Trophoblast cell (in vitro differentiated cells and primary cell): ENCODE data around the gene TTC28.

ENCODE experiments used
- DNase-seq, 2 donors: peaks; one replicate each; pipeline ENCODE4 v3.0.0-alpha.2; 2016
- H2AFZ ChIP-seq: 2 replicates; pipeline ENCODE4 v1.6.1; 2013; ENCODE audit warnings: low read length, moderate library complexity, mild to moderate bottlenecking; ENCODE audit not compliant: insufficient read depth, poor library complexity
- H2AK5ac ChIP-seq: 2 replicates; pipeline ENCODE4 v1.6.1; 2013; ENCODE audit warnings: mild to moderate bottlenecking, low read length
- H2BK120ac ChIP-seq: 2 replicates; pipeline ENCODE4 v1.6.1; 2013; ENCODE audit warnings: low read length, mild to moderate bottlenecking, moderate library complexity; ENCODE audit not compliant: insufficient read depth, poor library complexity
- H2BK12ac ChIP-seq: 2 replicates; pipeline ENCODE4 v1.6.1; 2013; ENCODE audit warnings: mild to moderate bottlenecking, low read length, moderate library complexity
- H2BK5ac ChIP-seq: 2 replicates; pipeline ENCODE4 v1.6.1; 2013; ENCODE audit warnings: low read length, low read depth, moderate library complexity, mild to moderate bottlenecking; ENCODE audit not compliant: poor library complexity
- H3K14ac ChIP-seq: 2 replicates; pipeline ENCODE4 v1.6.1; 2013; ENCODE audit warnings: mild to moderate bottlenecking, low read length
- H3K18ac ChIP-seq: 2 replicates; pipeline ENCODE4 v1.6.1; 2013; ENCODE audit warnings: mild to moderate bottlenecking, low read length
- H3K23ac ChIP-seq: 2 replicates; pipeline ENCODE4 v1.6.1; 2013; ENCODE audit warnings: low read length
- H3K27ac ChIP-seq: 2 replicates; pipeline ENCODE4 v1.5.1; 2013; ENCODE audit warnings: low read depth, mild to moderate bottlenecking, inconsistent platforms, low read length, moderate library complexity
- H3K27me3 ChIP-seq: 2 replicates; pipeline ENCODE4 v1.6.1; 2013; ENCODE audit warnings: inconsistent platforms, mild to moderate bottlenecking, low read length, moderate library complexity; ENCODE audit not compliant: insufficient read depth
- H3K36me3 ChIP-seq, 2 experiments: 1 replicate in 1 of 2; 2 replicates in 1 of 2; pipeline ENCODE4 v1.6.1; 2013; ENCODE audit warnings: low read length in 2 of 2, mild to moderate bottlenecking in 2 of 2, moderate library complexity in 1 of 2; ENCODE audit not compliant: insufficient read depth in 2 of 2, control insufficient read depth in 1 of 2
- H3K4ac ChIP-seq: 2 replicates; pipeline ENCODE4 v1.6.1; 2013; ENCODE audit warnings: low read depth, mild to moderate bottlenecking, low read length, moderate library complexity
- H3K4me1 ChIP-seq, 2 experiments: 1 replicate in 1 of 2; 2 replicates in 1 of 2; pipeline ENCODE4 v1.6.1; 2013; ENCODE audit warnings: low read length in 2 of 2, mild to moderate bottlenecking in 2 of 2, moderate library complexity in 1 of 2; ENCODE audit not compliant: insufficient read depth in 2 of 2, control insufficient read depth in 1 of 2
- H3K4me2 ChIP-seq: 2 replicates; pipeline ENCODE4 v1.6.1; 2013; ENCODE audit warnings: inconsistent platforms, mild to moderate bottlenecking, low read length, moderate library complexity
- H3K4me3 ChIP-seq: 2 replicates; pipeline ENCODE4 v1.5.1; 2013; ENCODE audit warnings: mild to moderate bottlenecking, low read depth, low read length, inconsistent platforms
- H3K79me1 ChIP-seq: one replicate; pipeline ENCODE4 v1.6.1; 2013; ENCODE audit warnings: low read length
- H3K79me2 ChIP-seq: 2 replicates; pipeline ENCODE4 v1.6.1; 2013; ENCODE audit warnings: low read length, mild to moderate bottlenecking; ENCODE audit not compliant: control insufficient read depth, insufficient read depth, poor library complexity
- H3K9ac ChIP-seq: 2 replicates; pipeline ENCODE4 v1.6.1; 2013; ENCODE audit warnings: mild to moderate bottlenecking, low read length
- H3K9me3 ChIP-seq: 2 replicates; pipeline ENCODE4 v1.6.1; 2013; ENCODE audit warnings: low read depth, mild to moderate bottlenecking, control low read depth, inconsistent platforms, low read length; ENCODE audit not compliant: insufficient read depth
- H4K12ac ChIP-seq: 2 replicates; pipeline ENCODE4 v1.6.1; 2013; ENCODE audit warnings: low read depth, mild to moderate bottlenecking, low read length, moderate library complexity
- H4K8ac ChIP-seq: 2 replicates; pipeline ENCODE4 v1.6.1; 2013; ENCODE audit warnings: low read depth, mild to moderate bottlenecking, low read length, moderate library complexity
- H4K91ac ChIP-seq: one replicate; pipeline ENCODE4 v1.6.1; 2013; ENCODE audit warnings: low read depth, mild to moderate bottlenecking, low read length, moderate library complexity
- WGBS: extraction: QIAGEN DNeasy Blood & Tissue Kit; methylation state at CpG from one replicate; pipeline ENCODE4 v1.1.7; 2013; ENCODE audit warnings: missing lambda C conversion rate; ENCODE audit not compliant: insufficient read length, insufficient coverage; ENCODE audit errors: extremely low coverage; 5-methylcytosine and 5-hydroxymethylcytosine counted together

The TTC28 gene

DNA sequence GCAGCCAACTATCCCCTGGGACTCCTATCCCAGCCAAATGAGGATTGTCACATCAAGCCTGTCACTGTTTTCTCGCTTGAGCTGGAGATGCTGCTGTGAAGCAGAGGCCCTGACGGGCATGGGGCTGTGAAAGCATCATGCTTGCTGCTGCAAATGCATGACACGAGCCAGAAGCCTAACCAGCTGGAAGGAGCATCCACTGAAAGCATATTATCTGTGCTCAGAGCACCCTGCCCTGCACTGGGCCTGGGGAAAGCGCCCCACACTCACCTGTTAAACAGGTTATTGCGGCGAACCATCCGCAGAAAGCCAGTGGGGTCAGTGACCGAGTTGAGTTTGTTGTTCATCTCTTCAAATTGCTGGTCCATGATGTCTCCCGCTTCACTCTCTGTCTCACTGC lies 649.7 kb downstream of the TTC28 start:
- Histone ChIP-seq H2BK120ac (no peak overlapping the region), H3K27ac (no peak overlapping the region), H2BK12ac (no peak overlapping the region), H3K18ac (no peak overlapping the region), H3K79me1 (no peaks in the 10 kb centered on the region), H4K8ac (no peak overlapping the region), H3K4ac (no peak overlapping the region), H3K14ac (no peak overlapping the region), H2AK5ac (no peak overlapping the region), H3K36me3 (no peaks in the 10 kb centered on the region), H3K23ac (no peak overlapping the region), H3K4me1 (no peaks in the 10 kb centered on the region), H2AFZ (no peak overlapping the region), H2BK5ac (no peak overlapping the region), H4K91ac (no peak overlapping the region), H4K12ac (no peak overlapping the region), H3K27me3 (no peaks in the 10 kb centered on the region), H3K4me3 (no peak overlapping the region), H3K79me2 (no peaks in the 10 kb centered on the region), H3K9me3 (peaks cover 4% of the 10 kb centered on the region), H3K4me2 (no peak overlapping the region), H3K9ac (no peak overlapping the region)
- WGBS, result no CpG with 5 or more reads among the region's 9 CpGs
- DNase-seq, result no peak

DNA sequence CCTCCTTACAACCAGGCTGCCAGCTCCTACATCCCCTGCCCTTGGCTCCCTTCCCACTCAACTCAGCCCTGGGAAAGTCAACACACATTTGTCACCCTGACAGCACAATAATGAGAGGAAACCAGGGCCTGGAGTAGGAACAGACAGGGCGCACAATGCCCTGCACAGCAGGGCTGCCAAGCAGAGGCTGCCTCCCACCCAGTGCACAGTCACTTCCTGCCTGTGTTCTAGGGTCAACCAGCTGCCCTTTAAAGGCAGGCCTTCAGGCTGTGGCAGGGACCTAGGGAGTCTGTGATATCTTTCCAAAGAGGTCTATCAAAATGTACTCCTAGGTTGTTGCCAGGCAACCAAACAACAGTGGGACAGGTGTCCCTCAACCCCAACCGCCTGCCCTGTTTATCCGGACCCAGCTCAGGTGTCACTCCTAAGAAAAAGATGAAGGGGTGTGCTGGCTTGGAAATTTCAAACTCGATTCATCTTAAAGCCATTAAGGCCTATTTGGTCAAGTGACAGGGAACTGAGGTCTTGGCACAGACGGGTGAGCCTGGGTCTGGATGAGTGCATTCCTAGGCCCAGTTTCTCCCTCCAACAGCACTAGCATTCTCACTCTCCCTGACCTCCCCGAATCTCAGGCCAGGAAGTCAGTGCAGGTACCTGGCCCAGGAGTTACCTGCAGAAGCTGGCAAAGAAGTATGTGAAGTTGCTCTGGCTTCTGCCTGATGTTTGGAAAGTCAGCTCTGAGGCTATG lies 650.3 kb downstream of the TTC28 start:
- no peak overlapping the region for H3K4ac ChIP-seq
- H3K18ac ChIP-seq, result no peak overlapping the region
- no peak overlapping the region for H2BK5ac ChIP-seq
- H3K23ac ChIP-seq, result no peak overlapping the region
- no peaks in the 10 kb centered on the region for H3K4me1 ChIP-seq
- no peak overlapping the region for H3K9ac ChIP-seq
- no peak overlapping the region for H4K8ac ChIP-seq
- H2AK5ac ChIP-seq, result no peak overlapping the region
- H2BK12ac ChIP-seq, result no peak overlapping the region
- H4K91ac ChIP-seq, result no peak overlapping the region
- H3K4me2 ChIP-seq, result no peak overlapping the region
- no peak for DNase-seq
- H2AFZ ChIP-seq, result no peak overlapping the region
- H3K9me3 ChIP-seq, result peaks cover 4% of the 10 kb centered on the region
- no peak overlapping the region for H3K27ac ChIP-seq
- no peak overlapping the region for H2BK120ac ChIP-seq
- no CpG with 5 or more reads among the region's 6 CpGs for WGBS
- no peaks in the 10 kb centered on the region for H3K79me1 ChIP-seq
- no peak overlapping the region for H4K12ac ChIP-seq
- no peaks in the 10 kb centered on the region for H3K36me3 ChIP-seq
- no peaks in the 10 kb centered on the region for H3K79me2 ChIP-seq
- no peak overlapping the region for H3K14ac ChIP-seq
- no peak overlapping the region for H3K4me3 ChIP-seq
- H3K27me3 ChIP-seq, result no peaks in the 10 kb centered on the region

DNA sequence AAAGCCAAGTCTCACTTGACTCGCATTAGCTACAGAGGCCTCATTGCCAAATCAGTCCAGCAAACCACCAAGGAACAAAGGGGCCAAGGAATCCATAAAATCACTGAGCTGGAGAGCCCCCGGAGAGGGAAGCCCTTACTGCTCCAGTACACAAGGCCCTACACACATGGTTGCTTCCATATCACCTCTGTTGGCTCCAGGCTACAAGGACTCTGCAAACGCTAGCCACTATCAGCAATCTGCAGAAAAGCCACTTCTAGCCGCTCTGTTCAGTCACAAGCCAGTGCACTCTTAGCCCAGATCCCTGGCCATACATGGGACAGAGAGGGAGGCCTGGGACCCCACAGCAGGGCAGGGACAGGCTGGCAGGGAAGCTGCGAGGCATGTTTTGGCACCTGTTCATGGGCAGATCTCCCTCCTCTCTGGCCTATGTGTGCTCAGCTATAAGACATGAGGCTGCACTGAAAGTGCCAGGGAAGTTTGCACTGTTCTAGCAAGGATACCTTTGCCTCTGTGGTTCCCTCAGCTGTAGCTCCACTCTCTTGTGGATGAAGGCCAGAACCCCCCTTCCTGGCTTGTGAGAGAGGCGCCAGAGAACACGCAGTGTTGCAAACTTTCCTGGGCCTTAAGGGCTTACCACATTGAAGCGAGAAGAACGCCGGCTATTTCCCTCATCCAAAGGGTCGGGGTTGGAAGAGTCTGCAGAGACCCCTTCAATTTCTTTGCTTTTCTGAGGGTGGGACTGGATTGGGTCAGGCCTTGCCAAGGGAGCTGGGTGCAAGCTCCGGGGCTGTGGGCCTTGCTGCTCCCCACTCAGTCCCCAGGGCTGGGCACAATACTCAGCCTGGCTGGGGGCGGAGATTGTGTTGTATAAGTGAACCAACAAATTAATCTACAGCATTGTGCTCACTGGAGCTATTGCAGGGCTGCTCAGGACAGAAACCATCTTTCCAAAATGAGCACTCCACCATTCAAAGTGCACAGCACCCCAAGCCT lies 651.9 kb downstream of the TTC28 start:
- Histone ChIP-seq H2AFZ (no peak overlapping the region), H3K27ac (no peak overlapping the region), H2BK12ac (no peak overlapping the region), H3K9ac (no peak overlapping the region), H2BK5ac (no peak overlapping the region), H3K36me3 (no peaks in the 10 kb centered on the region), H3K4me3 (no peak overlapping the region), H3K4me1 (no peaks in the 10 kb centered on the region), H3K4ac (no peak overlapping the region), H3K79me1 (no peaks in the 10 kb centered on the region), H3K18ac (no peak overlapping the region), H3K9me3 (peaks cover 4% of the 10 kb centered on the region), H3K14ac (no peak overlapping the region), H4K8ac (no peak overlapping the region), H3K23ac (no peak overlapping the region), H2AK5ac (no peak overlapping the region), H2BK120ac (no peak overlapping the region), H4K91ac (no peak overlapping the region), H3K79me2 (no peaks in the 10 kb centered on the region), H3K4me2 (no peak overlapping the region), H3K27me3 (no peaks in the 10 kb centered on the region), H4K12ac (no peak overlapping the region)
- no CpG with 5 or more reads among the region's 13 CpGs for WGBS
- no peak for DNase-seq

DNA sequence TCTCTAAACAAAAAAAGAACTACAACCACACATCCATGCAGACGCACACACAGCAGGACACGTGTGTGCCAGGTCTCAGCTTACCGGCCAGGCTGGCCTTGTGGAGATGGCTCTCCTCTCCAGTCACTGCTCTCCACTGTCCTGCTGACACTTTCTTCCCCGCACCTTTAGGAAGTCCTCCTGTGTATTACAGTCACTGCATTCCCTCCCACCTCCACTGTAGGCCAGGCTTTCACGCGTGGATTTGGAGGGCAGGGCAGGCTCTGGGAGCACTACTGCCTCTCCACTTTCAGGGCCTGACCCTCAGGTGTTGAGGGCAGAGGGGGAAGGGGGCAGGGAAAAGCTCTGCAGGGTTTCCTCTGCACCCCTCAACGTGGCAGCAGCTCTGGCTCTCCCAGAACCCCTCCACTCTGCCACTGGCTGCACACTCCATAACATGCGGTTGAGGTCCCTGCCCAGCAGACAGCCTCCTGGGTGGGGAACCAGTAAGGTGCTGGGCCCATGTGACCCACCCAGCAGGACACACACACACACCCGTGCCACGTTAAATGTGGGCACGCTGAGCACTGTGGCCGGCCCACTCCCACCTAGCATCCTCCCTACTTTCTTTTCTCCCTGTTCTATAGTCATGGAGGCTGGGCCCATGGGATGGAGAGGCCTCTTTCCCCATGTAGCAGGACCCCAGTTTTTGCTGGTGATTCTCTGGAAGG lies 653.6 kb downstream of the TTC28 start:
- no CpG with 5 or more reads among the region's 12 CpGs for WGBS

More for the DNA sequence above, 653.6 kb downstream of the TTC28 start:
- no peaks in the 10 kb centered on the region for H3K27me3 ChIP-seq
- DNase-seq, result no peak
- H3K79me2 ChIP-seq, result no peaks in the 10 kb centered on the region
- no peak overlapping the region for H2AFZ ChIP-seq
- no peak overlapping the region for H3K9ac ChIP-seq
- H2BK5ac ChIP-seq, result no peak overlapping the region
- no peaks in the 10 kb centered on the region for H3K79me1 ChIP-seq
- H3K36me3 ChIP-seq, result no peaks in the 10 kb centered on the region
- H2BK12ac ChIP-seq, result no peak overlapping the region
- no peak overlapping the region for H4K91ac ChIP-seq
- no peak overlapping the region for H4K8ac ChIP-seq
- H3K4me2 ChIP-seq, result no peak overlapping the region
- H3K4me3 ChIP-seq, result no peak overlapping the region
- H3K27ac ChIP-seq, result no peak overlapping the region
- no peak overlapping the region for H4K12ac ChIP-seq
- H2AK5ac ChIP-seq, result no peak overlapping the region
- H3K14ac ChIP-seq, result no peak overlapping the region
- no peak overlapping the region for H3K4ac ChIP-seq
- no peaks in the 10 kb centered on the region for H3K4me1 ChIP-seq
- no peak overlapping the region for H3K18ac ChIP-seq
- H3K23ac ChIP-seq, result no peak overlapping the region
- H2BK120ac ChIP-seq, result no peak overlapping the region
- peaks cover 4% of the 10 kb centered on the region for H3K9me3 ChIP-seq
